Measurements from ENCODE around the gene HOXA13.

HOXA13 gene

GRCh38 chr7:27161721-27162560, 38.0 kb downstream of the HOXA13 start:
- TF ChIP-seq SUZ12 (IDR thresholded peaks at IDR 0.05; ENCODE audit: extremely low read depth, insufficient read depth, insufficient read length) (no peak), YY1 (IDR thresholded peaks at IDR 0.05; ENCODE audit: insufficient read depth, insufficient read length) (no peak), ZNF274 (IDR thresholded peaks at IDR 0.05; ENCODE audit: low read depth, low read length) (no peak)
- Histone ChIP-seq H3K4me3 (ENCODE audit: insufficient read length, low read depth) (no peak overlapping the region), H3K27me3 (ENCODE audit: insufficient read depth, insufficient read length) (peaks cover 100% of the 10 kb centered on the region), H3K36me3 (ENCODE audit: insufficient read depth, insufficient read length, low read length) (no peaks in the 10 kb centered on the region), H3K4me1 (ENCODE audit: insufficient read depth, insufficient read length) (peaks cover 16% of the 10 kb centered on the region), H3K9me3 (ENCODE audit: insufficient read depth, low read length) (peaks cover 9% of the 10 kb centered on the region), H3K9ac (ENCODE audit: insufficient read length, low read depth) (no peak overlapping the region)
- DNase-seq (ENCODE audit: low read depth, low spot score) = no peak

- Histone ChIP-seq H3K4me1 (ENCODE audit: insufficient read depth, insufficient read length) (peaks cover 12% of the 10 kb centered on the region), H3K9me3 (ENCODE audit: insufficient read depth, low read length) (peaks cover 10% of the 10 kb centered on the region), H3K27me3 (ENCODE audit: insufficient read depth, insufficient read length) (peaks cover 100% of the 10 kb centered on the region), H3K4me3 (ENCODE audit: insufficient read length, low read depth) (peak overlapping the region; percentile 58), H3K9ac (ENCODE audit: insufficient read length, low read depth) (no peak overlapping the region), H3K36me3 (ENCODE audit: insufficient read depth, insufficient read length, low read length) (no peaks in the 10 kb centered on the region)
- no peak for DNase-seq (ENCODE audit: low read depth, low spot score)
- no peak for TF ChIP-seq ZNF274 (IDR thresholded peaks at IDR 0.05; ENCODE audit: low read depth, low read length)
- no peak for TF ChIP-seq SUZ12 (IDR thresholded peaks at IDR 0.05; ENCODE audit: extremely low read depth, insufficient read depth, insufficient read length)
- TF ChIP-seq YY1 (IDR thresholded peaks at IDR 0.05; ENCODE audit: insufficient read depth, insufficient read length) = no peak
Observed at GRCh38 chr7:27161214-27161720, 38.6 kb downstream of the HOXA13 start.

GRCh38 chr7:27160546-27161213, 39.2 kb downstream of the HOXA13 start:
- TF ChIP-seq YY1 (IDR thresholded peaks at IDR 0.05; ENCODE audit: insufficient read depth, insufficient read length) (peak; percentile 75), SUZ12 (IDR thresholded peaks at IDR 0.05; ENCODE audit: extremely low read depth, insufficient read depth, insufficient read length) (peak; percentile 6), ZNF274 (IDR thresholded peaks at IDR 0.05; ENCODE audit: low read depth, low read length) (no peak)
- peak overlapping the region; percentile 75 for H3K9ac ChIP-seq (ENCODE audit: insufficient read length, low read depth)
- H3K4me1 ChIP-seq (ENCODE audit: insufficient read depth, insufficient read length) = peaks cover 10% of the 10 kb centered on the region
- peaks cover 10% of the 10 kb centered on the region for H3K9me3 ChIP-seq (ENCODE audit: insufficient read depth, low read length)
- no peaks in the 10 kb centered on the region for H3K36me3 ChIP-seq (ENCODE audit: insufficient read depth, insufficient read length, low read length)
- H3K27me3 ChIP-seq (ENCODE audit: insufficient read depth, insufficient read length) = peaks cover 100% of the 10 kb centered on the region
- peak; percentile 93 for DNase-seq (ENCODE audit: low read depth, low spot score)
- peak overlapping the region; percentile 58 for H3K4me3 ChIP-seq (ENCODE audit: insufficient read length, low read depth)

GRCh38 chr7:27160145-27160545, 39.7 kb downstream of the HOXA13 start:
- Histone ChIP-seq H3K9me3 (ENCODE audit: insufficient read depth, low read length) (peaks cover 10% of the 10 kb centered on the region), H3K27me3 (ENCODE audit: insufficient read depth, insufficient read length) (peaks cover 100% of the 10 kb centered on the region), H3K9ac (ENCODE audit: insufficient read length, low read depth) (peak overlapping the region; percentile 75), H3K4me3 (ENCODE audit: insufficient read length, low read depth) (peak overlapping the region; percentile 58), H3K36me3 (ENCODE audit: insufficient read depth, insufficient read length, low read length) (no peaks in the 10 kb centered on the region), H3K4me1 (ENCODE audit: insufficient read depth, insufficient read length) (peaks cover 9% of the 10 kb centered on the region)
- TF ChIP-seq YY1 (IDR thresholded peaks at IDR 0.05; ENCODE audit: insufficient read depth, insufficient read length) (no peak), SUZ12 (IDR thresholded peaks at IDR 0.05; ENCODE audit: extremely low read depth, insufficient read depth, insufficient read length) (no peak), ZNF274 (IDR thresholded peaks at IDR 0.05; ENCODE audit: low read depth, low read length) (no peak)
- no peak for DNase-seq (ENCODE audit: low read depth, low spot score)

- Histone ChIP-seq H3K27me3 (ENCODE audit: insufficient read depth, insufficient read length) (peaks cover 100% of the 10 kb centered on the region), H3K4me1 (ENCODE audit: insufficient read depth, insufficient read length) (peaks cover 3% of the 10 kb centered on the region), H3K4me3 (ENCODE audit: insufficient read length, low read depth) (no peak overlapping the region), H3K36me3 (ENCODE audit: insufficient read depth, insufficient read length, low read length) (no peaks in the 10 kb centered on the region), H3K9ac (ENCODE audit: insufficient read length, low read depth) (no peak overlapping the region), H3K9me3 (ENCODE audit: insufficient read depth, low read length) (peaks cover 10% of the 10 kb centered on the region)
- no peak for DNase-seq (ENCODE audit: low read depth, low spot score)
- TF ChIP-seq YY1 (IDR thresholded peaks at IDR 0.05; ENCODE audit: insufficient read depth, insufficient read length) = no peak
- TF ChIP-seq ZNF274 (IDR thresholded peaks at IDR 0.05; ENCODE audit: low read depth, low read length) = no peak
- no peak for TF ChIP-seq SUZ12 (IDR thresholded peaks at IDR 0.05; ENCODE audit: extremely low read depth, insufficient read depth, insufficient read length)
Observed at GRCh38 chr7:27159266-27160144, 40.4 kb downstream of the HOXA13 start.

- Histone ChIP-seq H3K27me3 (ENCODE audit: insufficient read depth, insufficient read length) (peaks cover 100% of the 10 kb centered on the region), H3K4me3 (ENCODE audit: insufficient read length, low read depth) (no peak overlapping the region), H3K9ac (ENCODE audit: insufficient read length, low read depth) (no peak overlapping the region), H3K36me3 (ENCODE audit: insufficient read depth, insufficient read length, low read length) (no peaks in the 10 kb centered on the region), H3K9me3 (ENCODE audit: insufficient read depth, low read length) (peaks cover 10% of the 10 kb centered on the region), H3K4me1 (ENCODE audit: insufficient read depth, insufficient read length) (peaks cover 3% of the 10 kb centered on the region)
- TF ChIP-seq SUZ12 (IDR thresholded peaks at IDR 0.05; ENCODE audit: extremely low read depth, insufficient read depth, insufficient read length) = no peak
- TF ChIP-seq ZNF274 (IDR thresholded peaks at IDR 0.05; ENCODE audit: low read depth, low read length) = no peak
- TF ChIP-seq YY1 (IDR thresholded peaks at IDR 0.05; ENCODE audit: insufficient read depth, insufficient read length) = no peak
- no peak for DNase-seq (ENCODE audit: low read depth, low spot score)
Observed at GRCh38 chr7:27158436-27159265, 41.2 kb downstream of the HOXA13 start.
